HL-60 (cell line): ENCODE measurements around the gene PPP2R5C.

ENCODE experiments used
- DNase-seq, 2 experiments: peaks; one replicate each; pipeline ENCODE4 v3.0.0-alpha.2; 2010 to 2020; ENCODE audit warnings: low read depth in 1 of 2, low spot score in 1 of 2
- H3K27ac ChIP-seq: fragments of 250-450 bp; sonication (Bioruptor Pico); replicated peaks from 2 replicates; pipeline ENCODE4 v1.5.1; 2020; ENCODE audit warnings: mild to moderate bottlenecking, moderate library complexity
- H3K27me3 ChIP-seq: fragments of 250-450 bp; sonication (Bioruptor Pico); 2 replicates; pipeline ENCODE4 v1.5.1; 2021; ENCODE audit warnings: mild to moderate bottlenecking, moderate library complexity; ENCODE audit not compliant: insufficient read depth, poor library complexity, severe bottlenecking
- H3K4me3 ChIP-seq: replicated peaks from 2 replicates; pipeline ENCODE4 v1.5.1; 2011; ENCODE audit warnings: mild to moderate bottlenecking, control low read depth, low read length; ENCODE audit not compliant: insufficient read depth
- GABPA ChIP-seq: IDR thresholded peaks from 2 replicates; pipeline ENCODE4 v1.6.1; 2012; ENCODE audit warnings: low read depth
- POLR2AphosphoS5 ChIP-seq: IDR thresholded peaks from 2 replicates; pipeline ENCODE4 v1.6.1; 2012; ENCODE audit warnings: low read depth
- SPI1 ChIP-seq: IDR thresholded peaks from 2 replicates; pipeline ENCODE4 v1.6.1; 2012; ENCODE audit warnings: low read depth, mild to moderate bottlenecking, borderline replicate concordance
- TF ChIP-seq, protein P1 (sequence below): IDR thresholded peaks from one replicate; pipeline ENCODE4 v1.5.1; 2011; ENCODE audit warnings: low read length, control low read depth, inconsistent platforms; ENCODE audit not compliant: insufficient read depth
- TF ChIP-seq, protein P2 (sequence below): IDR thresholded peaks from 2 replicates; pipeline ENCODE4 v1.6.1; 2012; ENCODE audit warnings: low read depth; ENCODE audit not compliant: insufficient replicate concordance

Gene PPP2R5C

DNA sequence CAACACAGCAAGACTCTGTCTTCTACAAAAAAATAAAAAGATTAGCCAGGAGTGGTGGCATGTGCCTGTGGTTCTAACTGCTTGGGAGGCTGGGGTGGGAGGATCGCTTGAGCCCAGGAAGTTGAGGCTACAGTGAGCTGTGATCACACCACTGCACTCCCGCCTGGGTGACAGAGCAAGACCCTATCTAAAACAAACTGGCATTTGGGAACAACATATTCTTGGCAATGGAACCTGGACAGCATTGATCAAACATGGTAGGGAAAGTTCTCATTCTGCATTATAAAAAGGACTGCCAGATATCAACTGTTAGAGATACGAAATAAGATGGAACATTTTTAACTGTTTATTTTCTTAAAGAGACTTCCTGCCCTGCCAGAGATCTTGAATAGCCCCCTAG is 81.5 kb downstream of the PPP2R5C start:
- H3K27ac ChIP-seq, result no peak overlapping the region
- TF ChIP-seq GABPA (no peak), SPI1 (no peak), POLR2AphosphoS5 (no peak)
- TF ChIP-seq, protein P1, sequence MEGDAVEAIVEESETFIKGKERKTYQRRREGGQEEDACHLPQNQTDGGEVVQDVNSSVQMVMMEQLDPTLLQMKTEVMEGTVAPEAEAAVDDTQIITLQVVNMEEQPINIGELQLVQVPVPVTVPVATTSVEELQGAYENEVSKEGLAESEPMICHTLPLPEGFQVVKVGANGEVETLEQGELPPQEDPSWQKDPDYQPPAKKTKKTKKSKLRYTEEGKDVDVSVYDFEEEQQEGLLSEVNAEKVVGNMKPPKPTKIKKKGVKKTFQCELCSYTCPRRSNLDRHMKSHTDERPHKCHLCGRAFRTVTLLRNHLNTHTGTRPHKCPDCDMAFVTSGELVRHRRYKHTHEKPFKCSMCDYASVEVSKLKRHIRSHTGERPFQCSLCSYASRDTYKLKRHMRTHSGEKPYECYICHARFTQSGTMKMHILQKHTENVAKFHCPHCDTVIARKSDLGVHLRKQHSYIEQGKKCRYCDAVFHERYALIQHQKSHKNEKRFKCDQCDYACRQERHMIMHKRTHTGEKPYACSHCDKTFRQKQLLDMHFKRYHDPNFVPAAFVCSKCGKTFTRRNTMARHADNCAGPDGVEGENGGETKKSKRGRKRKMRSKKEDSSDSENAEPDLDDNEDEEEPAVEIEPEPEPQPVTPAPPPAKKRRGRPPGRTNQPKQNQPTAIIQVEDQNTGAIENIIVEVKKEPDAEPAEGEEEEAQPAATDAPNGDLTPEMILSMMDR, result no peak
- TF ChIP-seq, protein P2, sequence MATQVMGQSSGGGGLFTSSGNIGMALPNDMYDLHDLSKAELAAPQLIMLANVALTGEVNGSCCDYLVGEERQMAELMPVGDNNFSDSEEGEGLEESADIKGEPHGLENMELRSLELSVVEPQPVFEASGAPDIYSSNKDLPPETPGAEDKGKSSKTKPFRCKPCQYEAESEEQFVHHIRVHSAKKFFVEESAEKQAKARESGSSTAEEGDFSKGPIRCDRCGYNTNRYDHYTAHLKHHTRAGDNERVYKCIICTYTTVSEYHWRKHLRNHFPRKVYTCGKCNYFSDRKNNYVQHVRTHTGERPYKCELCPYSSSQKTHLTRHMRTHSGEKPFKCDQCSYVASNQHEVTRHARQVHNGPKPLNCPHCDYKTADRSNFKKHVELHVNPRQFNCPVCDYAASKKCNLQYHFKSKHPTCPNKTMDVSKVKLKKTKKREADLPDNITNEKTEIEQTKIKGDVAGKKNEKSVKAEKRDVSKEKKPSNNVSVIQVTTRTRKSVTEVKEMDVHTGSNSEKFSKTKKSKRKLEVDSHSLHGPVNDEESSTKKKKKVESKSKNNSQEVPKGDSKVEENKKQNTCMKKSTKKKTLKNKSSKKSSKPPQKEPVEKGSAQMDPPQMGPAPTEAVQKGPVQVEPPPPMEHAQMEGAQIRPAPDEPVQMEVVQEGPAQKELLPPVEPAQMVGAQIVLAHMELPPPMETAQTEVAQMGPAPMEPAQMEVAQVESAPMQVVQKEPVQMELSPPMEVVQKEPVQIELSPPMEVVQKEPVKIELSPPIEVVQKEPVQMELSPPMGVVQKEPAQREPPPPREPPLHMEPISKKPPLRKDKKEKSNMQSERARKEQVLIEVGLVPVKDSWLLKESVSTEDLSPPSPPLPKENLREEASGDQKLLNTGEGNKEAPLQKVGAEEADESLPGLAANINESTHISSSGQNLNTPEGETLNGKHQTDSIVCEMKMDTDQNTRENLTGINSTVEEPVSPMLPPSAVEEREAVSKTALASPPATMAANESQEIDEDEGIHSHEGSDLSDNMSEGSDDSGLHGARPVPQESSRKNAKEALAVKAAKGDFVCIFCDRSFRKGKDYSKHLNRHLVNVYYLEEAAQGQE, result no peak
- H3K27me3 ChIP-seq, result no peaks in the 10 kb centered on the region
- no peak for DNase-seq
- H3K4me3 ChIP-seq, result no peak overlapping the region

DNA sequence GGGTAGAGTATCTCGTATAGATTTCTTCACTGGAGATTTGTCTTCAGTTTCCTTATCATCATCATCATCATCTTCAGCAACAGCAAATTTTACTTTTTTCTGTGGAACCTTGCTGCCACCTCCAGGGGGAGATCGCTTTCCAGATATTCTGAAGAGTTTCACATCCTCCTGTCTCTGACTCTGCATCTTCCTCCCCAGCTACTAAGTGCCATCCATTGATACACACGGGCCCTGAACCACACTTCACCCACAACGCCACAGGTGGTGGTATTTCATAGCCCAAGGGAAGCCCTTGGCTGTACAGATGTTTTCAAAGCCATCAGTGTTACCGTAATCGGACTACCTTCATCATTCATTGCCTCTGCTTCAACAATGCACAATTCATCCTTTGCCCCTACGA is 82.2 kb downstream of the PPP2R5C start:
- Histone ChIP-seq H3K27ac (no peak overlapping the region), H3K4me3 (no peak overlapping the region), H3K27me3 (no peaks in the 10 kb centered on the region)
- DNase-seq, result peak; percentile 25 to 67
- TF ChIP-seq, protein P1, result peak; percentile 56
- no peak for TF ChIP-seq GABPA

DNA sequence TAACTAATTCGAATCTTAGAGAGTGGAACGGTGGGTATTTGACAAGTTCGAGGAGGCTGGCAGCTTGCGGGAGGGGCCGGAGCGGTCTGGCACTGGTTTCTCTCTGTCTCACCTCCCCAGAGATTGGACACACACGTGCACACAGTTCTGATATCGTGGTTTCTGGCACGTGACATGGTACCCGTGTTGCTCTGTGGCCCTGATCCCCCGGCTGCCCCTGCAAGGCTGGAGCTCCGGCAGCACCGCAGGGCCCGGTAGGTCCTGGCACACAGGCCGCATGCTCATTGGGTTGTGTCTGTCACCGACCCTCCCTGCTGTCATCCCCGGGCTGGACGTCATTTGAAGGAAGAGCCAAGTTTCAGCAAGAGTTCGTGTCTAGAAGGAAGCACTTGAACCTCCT is 82.7 kb downstream of the PPP2R5C start:
- TF ChIP-seq, protein P1, result no peak
- TF ChIP-seq POLR2AphosphoS5 (no peak), GABPA (no peak), SPI1 (no peak)
- TF ChIP-seq, protein P2, result no peak
- no peak for DNase-seq
- Histone ChIP-seq H3K27ac (no peak overlapping the region), H3K4me3 (no peak overlapping the region), H3K27me3 (no peaks in the 10 kb centered on the region)

DNA sequence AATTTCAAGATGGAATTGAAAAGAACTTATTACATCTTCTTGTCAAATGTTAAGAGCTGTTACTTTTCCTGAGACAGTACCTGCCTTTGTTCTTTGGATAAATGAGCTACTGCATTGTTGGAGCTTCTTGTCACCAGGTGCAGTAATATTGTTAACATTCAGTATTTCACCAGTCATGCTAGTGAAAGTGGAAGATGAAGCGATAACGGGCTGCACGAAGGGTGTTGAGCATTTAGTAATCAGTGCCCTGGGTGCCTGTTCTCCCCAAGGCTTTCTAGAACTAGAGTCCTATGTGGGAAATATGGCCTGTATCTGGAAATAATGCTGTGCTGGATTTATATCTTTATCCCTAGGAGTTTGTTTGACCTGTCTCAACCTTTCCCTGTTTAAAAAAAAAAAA is 83.2 kb downstream of the PPP2R5C start:
- H3K27me3 ChIP-seq, result no peaks in the 10 kb centered on the region
- TF ChIP-seq SPI1, result no peak
- TF ChIP-seq GABPA, result no peak
- TF ChIP-seq, protein P1, result no peak
- TF ChIP-seq, protein P2, result no peak
- no peak for TF ChIP-seq POLR2AphosphoS5
- no peak for DNase-seq
- H3K27ac ChIP-seq, result no peak overlapping the region
- H3K4me3 ChIP-seq, result no peak overlapping the region
